SKM-1 treated with dmso at 0.1 percent for 144 hours (cell line): ENCODE data around the gene GOLGA8O.
"Not testable (repeated sequence)": the region's sequence is repeated elsewhere in the genome, so short reads cannot be mapped to it uniquely, and the experiment has no call there.

Experiments
- DNase-seq: peaks from one replicate; lab custom pipeline; 2025; ENCODE audit not compliant: unreplicated experiment; lab: John Stamatoyannopoulos, UW

The GOLGA8O gene

DNA sequence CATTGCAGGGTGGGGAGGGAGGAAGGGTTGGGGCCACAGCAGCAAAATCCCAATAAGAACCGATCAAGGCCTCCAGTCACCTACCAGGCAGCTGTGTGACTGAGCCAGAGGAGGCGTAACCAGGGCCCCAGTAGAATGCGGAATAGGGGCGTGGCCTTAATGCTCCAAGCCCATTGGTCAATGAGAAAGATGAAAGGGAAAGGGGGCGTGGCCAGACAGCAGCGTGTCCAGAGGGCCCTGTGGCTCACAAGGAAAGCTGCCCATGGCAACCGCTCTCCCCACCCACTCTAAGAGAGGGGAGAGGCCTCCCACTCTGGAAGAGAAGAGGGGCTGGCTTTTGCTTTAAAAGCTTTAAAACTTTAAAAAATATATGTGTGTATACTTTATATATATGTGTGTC, at the start of gene GOLGA8O:
Gene GOLGA8O (minus strand): TSS at position 101 of the 400 bp plus-strand sequence. CDS start 98 bp downstream, at position 3.
- DNase-seq = not testable (repeated sequence)

DNA sequence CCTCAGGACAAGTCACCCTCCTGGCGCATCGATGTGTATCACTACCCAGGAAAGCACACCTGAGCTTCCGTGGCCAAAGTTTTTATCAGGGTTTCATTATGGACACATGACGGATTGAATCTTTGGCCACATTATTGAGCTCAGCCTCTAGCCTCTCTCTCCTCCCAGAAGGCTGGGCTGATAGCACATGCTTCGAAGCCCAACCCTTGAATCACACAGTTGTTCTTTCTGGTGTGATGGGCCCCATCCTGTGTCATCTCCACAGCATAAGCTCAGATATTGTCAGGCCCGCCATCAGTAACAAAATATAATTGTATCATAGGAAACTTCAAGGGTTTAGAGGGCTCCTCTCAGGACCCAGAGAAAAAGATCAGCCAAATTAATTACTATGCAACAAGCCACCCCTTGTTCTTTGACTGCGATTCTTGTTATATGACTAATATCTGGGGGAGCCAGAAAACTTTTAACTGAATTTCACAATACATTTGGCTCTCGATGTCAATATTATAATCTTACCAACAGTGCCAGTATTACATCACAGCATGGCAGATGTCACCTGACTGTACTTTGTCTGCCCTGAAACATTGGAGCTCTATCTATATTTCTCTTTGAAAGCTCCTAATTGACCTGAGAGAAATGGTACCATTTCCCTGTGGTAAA, 48.8 kb upstream of the GOLGA8O start:
- DNase-seq = not testable (repeated sequence)

DNA sequence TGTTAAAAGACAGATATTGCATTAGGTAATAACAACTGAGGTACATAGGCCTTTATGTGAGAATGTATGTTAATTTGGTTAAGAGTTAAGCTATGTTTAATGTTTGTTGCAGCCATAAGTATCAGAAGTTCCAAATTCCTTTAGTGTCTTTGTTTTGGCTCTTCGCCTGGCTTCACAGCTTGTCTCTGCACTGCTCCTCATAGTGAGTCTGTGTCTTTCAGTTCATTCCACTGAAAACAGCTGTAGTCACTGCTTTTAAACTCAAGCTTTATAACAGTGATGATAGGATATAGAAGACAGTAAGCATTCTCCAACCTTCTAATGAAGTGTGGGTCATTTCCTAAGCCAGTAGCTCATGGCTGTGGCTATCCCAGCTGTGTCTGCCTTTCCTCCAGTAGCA, 47.5 kb upstream of the GOLGA8O start:
- DNase-seq = not testable (repeated sequence)

DNA sequence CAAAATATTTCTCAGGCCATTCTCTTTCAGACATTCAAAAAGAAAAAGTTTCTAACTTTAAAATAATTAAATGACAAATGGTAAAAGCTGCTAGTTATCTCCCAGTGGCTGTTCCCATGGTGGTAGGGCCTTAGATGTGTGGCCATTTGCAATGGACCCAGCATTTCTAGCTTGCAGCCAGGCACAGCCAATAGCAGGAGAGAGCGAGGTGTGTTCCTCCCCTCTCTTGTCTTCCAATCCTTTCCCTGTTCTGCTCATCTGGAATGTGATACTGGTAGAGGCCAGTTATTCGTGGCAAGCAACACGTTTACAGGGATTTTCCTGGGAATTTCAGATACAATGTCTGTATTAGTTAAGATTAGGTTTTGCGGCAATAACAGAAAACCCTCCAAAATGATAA, 37.3 kb upstream of the GOLGA8O start:
- not testable (repeated sequence) for DNase-seq

DNA sequence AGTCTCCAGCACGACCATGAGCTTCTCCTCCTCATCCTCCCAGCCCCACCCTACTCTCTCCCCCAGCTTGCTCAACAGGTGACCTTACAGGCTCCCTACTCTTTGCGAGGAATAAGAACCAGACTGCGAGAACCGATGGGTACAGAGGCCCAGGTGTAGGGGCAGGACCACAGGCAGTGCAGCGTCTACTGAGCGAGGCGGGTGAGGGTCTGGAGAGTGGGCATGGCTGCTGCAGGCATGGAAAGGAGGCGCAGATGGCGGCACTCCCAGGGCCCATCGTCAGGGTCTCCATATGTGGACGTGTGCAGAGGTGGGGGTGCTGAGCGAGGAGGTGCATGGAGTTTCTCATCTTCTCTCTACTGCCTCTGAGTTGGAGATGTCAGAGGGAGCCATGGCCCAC, 31.0 kb upstream of the GOLGA8O start:
- not testable (repeated sequence) for DNase-seq

DNA sequence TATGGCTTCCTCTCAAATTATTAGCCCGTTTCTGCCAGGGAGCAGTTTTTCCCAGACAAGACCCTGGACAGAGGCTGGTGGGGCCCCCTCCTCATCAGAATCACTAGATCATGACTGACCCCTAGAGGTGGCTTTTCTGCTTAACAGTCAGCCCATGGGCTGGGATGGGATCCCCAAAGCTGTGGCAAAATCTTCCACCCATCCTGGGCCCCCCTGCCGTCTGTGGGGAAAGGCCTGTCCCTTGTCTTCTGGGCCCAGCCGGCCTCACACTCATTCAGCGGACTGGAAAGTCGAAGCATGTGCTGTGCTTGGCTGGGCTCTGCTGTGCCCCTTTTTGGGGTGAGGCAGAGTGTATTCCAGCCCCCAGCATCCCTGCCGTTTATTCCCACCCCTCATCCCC, 27.9 kb upstream of the GOLGA8O start:
- DNase-seq = not testable (repeated sequence)

- DNase-seq = not testable (repeated sequence)
These were observed 26.2 kb upstream of the GOLGA8O start for GRCh38 chr15:32481683-32482082.

DNA sequence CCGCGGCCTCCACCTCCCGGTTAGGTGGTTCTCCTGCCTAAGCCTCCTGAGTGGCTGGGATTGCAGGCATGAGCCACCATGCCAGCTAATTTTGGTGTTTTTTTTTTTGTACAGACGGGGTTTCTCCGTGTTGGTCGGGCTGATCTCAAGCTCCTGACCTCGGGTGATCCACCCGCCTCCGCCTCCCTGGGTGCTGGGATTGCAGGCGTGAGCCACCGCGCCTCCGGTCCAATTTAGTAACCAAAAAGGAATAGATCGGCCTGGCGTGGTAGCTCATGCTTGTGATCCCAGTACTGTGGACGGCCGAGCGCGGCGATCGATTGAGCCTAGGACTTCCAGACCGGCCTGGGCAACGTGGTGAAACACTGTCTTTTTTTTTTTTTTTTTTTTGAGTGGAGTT, 12.6 kb upstream of the GOLGA8O start:
- DNase-seq = not testable (repeated sequence)

DNA sequence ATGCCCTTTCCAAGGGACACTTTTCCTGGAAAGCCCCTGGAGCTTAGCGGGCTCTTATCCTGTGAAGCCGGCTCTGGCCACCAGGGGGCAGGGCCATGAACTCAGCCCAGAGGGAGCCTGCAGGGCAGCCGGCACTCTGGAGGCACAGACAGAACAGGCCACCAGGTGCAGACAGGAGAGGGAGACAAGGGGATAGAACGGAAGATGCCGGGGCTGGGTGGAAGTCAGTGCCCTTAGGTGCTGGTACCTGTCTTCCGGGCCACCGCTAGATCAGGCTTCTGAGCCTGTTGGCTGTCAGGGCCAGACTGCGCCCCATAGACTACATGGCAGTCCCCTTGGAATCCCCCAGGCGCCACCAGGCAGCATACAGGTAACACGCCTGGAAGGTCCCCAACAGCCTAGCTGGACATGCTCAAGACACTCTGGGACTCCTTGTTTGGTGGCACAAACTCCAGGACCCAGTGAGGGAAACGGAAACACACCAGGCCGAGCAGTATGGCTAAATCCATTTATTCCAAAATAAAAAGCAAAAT, 14.9 kb downstream of the GOLGA8O start:
- DNase-seq = not testable (repeated sequence)

GRCh38 chr15:32434102-32434963, 21.1 kb downstream of the GOLGA8O start:
- DNase-seq = not testable (repeated sequence)

DNA sequence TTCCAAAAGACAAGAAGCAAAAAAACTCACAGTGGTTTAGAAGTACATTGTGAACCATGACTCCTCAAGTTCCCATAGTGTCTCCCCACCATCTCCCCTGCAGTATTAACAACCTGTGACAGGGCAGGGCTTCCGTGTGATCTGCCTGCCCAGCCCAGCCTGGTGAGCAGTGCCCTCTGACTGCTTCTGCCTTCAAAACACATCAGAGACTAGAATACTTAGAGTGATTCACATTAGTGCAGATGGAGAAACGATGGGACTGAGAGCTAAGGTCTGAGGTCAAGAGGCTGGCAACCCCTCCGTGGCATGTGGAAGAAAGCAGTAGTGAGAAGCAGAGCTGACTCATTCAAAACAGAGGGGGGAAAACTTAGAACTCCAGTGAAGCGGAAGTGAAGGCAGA, 27.8 kb downstream of the GOLGA8O start:
- not testable (repeated sequence) for DNase-seq

- not testable (repeated sequence) for DNase-seq
These were observed 28.9 kb downstream of the GOLGA8O start for GRCh38 chr15:32426511-32426910.

- not testable (repeated sequence) for DNase-seq
These were observed 47.5 kb downstream of the GOLGA8O start for GRCh38 chr15:32407903-32408302.

DNA sequence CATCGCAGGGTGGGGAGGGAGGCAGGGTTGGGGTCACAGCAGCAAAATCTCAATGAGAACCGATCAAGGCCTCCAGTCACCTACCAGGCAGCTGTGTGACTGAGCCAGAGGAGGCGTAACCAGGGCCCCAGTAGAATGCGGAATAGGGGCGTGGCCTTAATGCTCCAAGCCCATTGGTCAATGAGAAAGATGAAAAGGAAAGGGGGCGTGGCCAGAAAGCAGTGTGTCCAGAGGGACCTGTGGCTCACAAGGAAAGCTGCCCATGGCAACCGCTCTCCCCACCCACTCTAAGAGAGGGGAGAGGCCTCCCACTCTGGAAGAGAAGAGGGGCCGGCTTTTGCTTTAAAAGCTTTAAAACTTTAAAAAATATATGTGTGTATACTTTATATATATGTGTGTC, 52.2 kb downstream of the GOLGA8O start, which contains the start of gene GOLGA8K:
Gene GOLGA8K (minus strand): TSS at position 101 of the 400 bp plus-strand sequence. CDS start 98 bp downstream, at position 3.
- not testable (repeated sequence) for DNase-seq

DNA sequence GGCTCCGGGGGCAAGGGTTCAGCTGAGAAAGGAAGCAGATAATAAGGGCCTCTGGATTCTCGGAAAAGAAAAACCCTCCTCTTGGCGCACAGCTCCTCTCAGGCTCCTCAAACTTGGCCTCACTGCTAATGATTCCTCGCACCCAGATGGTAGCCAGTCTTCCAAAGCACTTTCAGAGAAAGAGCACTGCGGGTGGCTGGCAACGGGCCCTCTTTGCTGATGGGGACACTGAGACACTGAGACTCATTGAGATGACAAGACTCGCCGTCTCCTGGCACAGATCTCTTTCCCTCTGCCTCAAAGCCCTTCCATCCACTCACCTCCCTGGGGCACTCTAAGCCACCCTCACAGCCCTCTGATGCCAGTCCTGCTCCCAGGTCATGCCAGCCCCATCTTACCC, 58.9 kb downstream of the GOLGA8O start:
- DNase-seq = not testable (repeated sequence)
